ENCODE results near the gene ACOT6. TPM values are rescaled to one million over a fixed set of nuclear protein-coding genes. Genes with fewer than 3 reads are reported as not detected.
"Not testable (repeated sequence)": the region's sequence is repeated elsewhere in the genome, so short reads cannot be mapped to it uniquely, and the experiment has no call there.

The ACOT6 gene
- total RNA-seq, 2 donors from 2014 or later = not detected

DNA sequence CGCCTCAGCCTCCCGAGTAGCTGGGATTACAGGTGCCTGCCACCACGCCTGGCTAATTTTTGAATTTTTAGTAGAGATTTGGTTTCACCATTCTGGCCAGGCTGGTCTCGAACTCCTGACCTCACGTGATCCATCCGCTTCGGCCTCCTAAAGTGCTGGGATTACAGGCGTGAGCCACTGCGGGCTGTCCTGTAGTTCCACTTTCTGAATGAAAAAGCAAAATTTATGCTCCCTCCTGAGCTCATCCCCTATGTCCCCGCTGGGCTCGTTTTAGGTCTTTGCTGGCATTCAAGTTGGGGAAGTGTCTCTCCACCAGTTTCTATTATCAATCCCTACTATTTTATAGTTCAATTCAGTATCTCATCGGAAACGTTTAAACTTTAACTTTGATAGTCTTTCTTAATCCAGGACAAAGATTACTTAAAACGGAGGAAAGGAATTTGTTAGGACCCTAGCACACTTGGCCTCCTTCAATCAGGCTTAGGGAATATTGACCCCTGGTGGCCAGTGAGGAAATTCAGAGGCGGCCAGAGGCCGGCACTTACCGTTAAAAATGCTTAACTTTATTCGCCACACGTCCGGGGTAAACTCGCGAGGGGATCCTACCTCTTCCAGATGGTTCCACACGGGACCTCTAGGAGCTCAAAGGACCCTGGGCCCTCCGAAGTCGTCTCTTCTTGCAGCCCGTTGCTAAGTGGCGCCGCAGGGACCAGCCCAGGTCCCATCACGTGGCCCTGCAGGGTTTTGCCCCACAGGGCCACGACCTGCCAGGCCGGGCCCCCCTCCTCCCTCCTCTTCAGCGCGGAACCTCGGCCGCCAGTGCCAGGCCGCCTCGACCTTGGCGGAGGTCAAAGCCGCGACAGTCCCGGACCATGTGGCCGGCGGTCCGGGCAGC lies 21.0 kb downstream of the ACOT6 start:
- Histone ChIP-seq H3K36me3 (no peaks in the 10 kb centered on the region), H3K27ac (peak overlapping the region; percentile 22 to 40), H3K27me3 (replicated peaks; ENCODE audit: insufficient read depth) (no peaks in the 10 kb centered on the region), H3K4me1 (replicated peaks) (no peaks in the 10 kb centered on the region), H3K4me3 (peak overlapping the region; percentile 36 to 41), H3K9me3 (no peaks in the 10 kb centered on the region)
- WGBS = 15% methylated on average over 41 of the region's 44 CpGs
- intact Hi-C loops (cut with DNase I) = loop anchor here (2.0 to 5.0 kb wide), 2 partner anchors 79 to 125 kb away; partner anchors contain the start of gene PNMA1
- peak; percentile 54 for DNase-seq (ENCODE audit: low spot score)
- no peak for TF ChIP-seq POLR2AphosphoS5 (IDR thresholded peaks at IDR 0.05)
- TF ChIP-seq, protein P1, sequence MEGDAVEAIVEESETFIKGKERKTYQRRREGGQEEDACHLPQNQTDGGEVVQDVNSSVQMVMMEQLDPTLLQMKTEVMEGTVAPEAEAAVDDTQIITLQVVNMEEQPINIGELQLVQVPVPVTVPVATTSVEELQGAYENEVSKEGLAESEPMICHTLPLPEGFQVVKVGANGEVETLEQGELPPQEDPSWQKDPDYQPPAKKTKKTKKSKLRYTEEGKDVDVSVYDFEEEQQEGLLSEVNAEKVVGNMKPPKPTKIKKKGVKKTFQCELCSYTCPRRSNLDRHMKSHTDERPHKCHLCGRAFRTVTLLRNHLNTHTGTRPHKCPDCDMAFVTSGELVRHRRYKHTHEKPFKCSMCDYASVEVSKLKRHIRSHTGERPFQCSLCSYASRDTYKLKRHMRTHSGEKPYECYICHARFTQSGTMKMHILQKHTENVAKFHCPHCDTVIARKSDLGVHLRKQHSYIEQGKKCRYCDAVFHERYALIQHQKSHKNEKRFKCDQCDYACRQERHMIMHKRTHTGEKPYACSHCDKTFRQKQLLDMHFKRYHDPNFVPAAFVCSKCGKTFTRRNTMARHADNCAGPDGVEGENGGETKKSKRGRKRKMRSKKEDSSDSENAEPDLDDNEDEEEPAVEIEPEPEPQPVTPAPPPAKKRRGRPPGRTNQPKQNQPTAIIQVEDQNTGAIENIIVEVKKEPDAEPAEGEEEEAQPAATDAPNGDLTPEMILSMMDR (IDR thresholded peaks at IDR 0.05) = peak; percentile 68 to 87 (median 85)

DNA sequence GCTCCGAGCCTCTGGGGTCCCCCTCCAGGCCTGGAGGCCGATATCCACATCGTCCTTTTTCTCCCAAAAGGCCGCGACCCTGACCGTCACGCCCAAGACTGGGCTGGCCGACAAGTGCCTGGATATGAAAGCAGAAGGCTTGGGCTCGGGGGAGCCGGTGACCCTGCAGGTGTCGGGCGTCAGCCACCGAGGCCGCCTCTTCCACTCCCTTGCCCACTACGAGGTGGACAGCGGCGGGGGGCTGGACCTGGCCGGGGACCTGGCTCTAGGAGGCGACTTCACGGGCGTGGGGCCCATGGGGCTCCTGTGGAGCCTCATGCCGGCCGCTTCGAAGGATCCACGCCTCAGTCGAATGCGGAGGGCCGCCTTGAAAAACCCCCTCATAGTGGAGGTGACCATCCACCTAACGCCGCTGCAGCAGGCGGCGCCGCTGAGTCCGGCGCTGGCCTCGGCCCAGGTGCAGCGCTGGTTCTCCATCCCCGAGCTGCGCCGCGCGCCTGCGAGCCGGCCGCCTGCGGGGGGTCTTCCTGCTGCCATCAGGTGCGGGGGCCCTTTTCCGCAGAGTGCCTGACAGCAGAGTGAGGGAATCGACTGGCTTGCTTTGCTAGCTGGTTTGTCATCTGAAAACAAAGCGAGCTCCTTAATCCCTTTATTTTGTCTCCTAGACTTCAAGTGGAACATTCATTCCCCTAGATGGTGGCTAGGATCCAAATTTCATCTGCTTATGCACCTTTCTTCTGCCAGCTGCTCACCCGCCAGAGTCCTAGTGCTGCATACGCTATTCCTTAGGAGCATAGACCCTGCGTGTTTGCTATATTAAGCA lies 21.9 kb downstream of the ACOT6 start:
- intact Hi-C loops (cut with DNase I) = loop anchor here (5.0 kb wide), 1 partner anchor 78 kb away; the partner anchor contains the start of gene PNMA1

DNA sequence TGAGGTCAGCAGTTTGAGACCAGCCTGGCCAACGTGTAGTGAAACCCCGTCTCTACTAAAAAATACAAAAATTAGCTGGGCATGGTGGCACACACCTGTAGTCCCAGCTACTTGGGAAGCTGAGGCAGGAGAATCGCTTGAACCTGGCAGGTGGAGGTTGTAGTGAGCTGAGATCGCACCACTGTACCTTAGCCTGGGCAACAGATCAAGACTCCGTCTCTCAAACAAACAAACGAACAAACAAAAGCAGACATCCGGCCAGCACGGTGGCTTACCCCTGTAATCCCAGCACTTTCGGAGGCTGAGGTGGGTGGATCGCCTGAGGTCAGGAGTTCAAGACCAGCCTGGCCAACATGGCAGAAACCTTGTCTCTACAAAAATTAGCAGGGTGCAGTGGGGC lies 24.0 kb downstream of the ACOT6 start:
- H3K27me3 ChIP-seq (replicated peaks; ENCODE audit: insufficient read depth); intact Hi-C loops (cut with DNase I); H3K36me3 ChIP-seq; H3K4me1 ChIP-seq (replicated peaks); H3K9me3 ChIP-seq; H3K4me3 ChIP-seq; H3K27ac ChIP-seq; DNase-seq (ENCODE audit: low spot score): not testable (repeated sequence)
- WGBS = 85% methylated on average over 10 of the region's 10 CpGs

More for the DNA sequence above, 21.9 kb downstream of the ACOT6 start:
- DNase-seq (ENCODE audit: low spot score) = peak; percentile 11
- Histone ChIP-seq H3K27me3 (replicated peaks; ENCODE audit: insufficient read depth) (no peaks in the 10 kb centered on the region), H3K9me3 (no peaks in the 10 kb centered on the region), H3K4me1 (replicated peaks) (no peaks in the 10 kb centered on the region), H3K4me3 (peak overlapping the region; percentile 36 to 41), H3K36me3 (no peaks in the 10 kb centered on the region), H3K27ac (peak overlapping the region; percentile 22 to 40)
- 9% methylated on average over 31 of the region's 53 CpGs for WGBS
- TF ChIP-seq POLR2AphosphoS5 (IDR thresholded peaks at IDR 0.05) (no peak), POLR2A (IDR thresholded peaks at IDR 0.05) (no peak)
- TF ChIP-seq, protein P1 (IDR thresholded peaks at IDR 0.05) = peak in 2 of 4 experiments; percentile 52

DNA sequence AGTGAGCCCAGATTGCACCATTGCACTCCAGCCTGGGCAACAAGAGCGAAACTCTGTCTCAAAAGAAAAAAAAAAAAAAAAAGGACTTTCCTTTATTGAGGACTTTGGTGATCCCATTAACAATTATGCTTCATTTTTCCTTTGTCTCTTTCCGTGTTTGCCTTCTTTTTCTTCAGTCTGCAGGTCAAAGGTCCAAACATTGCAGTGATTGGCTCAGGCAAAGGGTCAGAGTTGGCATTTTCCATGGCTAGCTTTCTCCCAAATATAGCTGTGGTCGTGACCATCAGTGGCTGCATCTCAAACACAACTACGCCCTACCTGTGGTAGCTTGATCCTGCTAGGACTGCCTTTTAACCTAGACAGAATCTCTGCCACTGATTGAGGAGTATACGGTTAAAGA lies 25.5 kb downstream of the ACOT6 start:
- no peak for DNase-seq (ENCODE audit: low spot score)
- H3K27ac ChIP-seq = no peak overlapping the region
- no peaks in the 10 kb centered on the region for H3K36me3 ChIP-seq
- TF ChIP-seq, protein P1 (IDR thresholded peaks at IDR 0.05) = no peak
- TF ChIP-seq POLR2AphosphoS5 (IDR thresholded peaks at IDR 0.05) = no peak
- TF ChIP-seq POLR2A (IDR thresholded peaks at IDR 0.05) = no peak
- no peaks in the 10 kb centered on the region for H3K9me3 ChIP-seq
- WGBS = 86% methylated on average over 5 of the region's 5 CpGs
- no peaks in the 10 kb centered on the region for H3K27me3 ChIP-seq (replicated peaks; ENCODE audit: insufficient read depth)
- intact Hi-C loops (cut with DNase I) = no loop called here
- no peak overlapping the region for H3K4me3 ChIP-seq
- H3K4me1 ChIP-seq (replicated peaks) = no peaks in the 10 kb centered on the region

DNA sequence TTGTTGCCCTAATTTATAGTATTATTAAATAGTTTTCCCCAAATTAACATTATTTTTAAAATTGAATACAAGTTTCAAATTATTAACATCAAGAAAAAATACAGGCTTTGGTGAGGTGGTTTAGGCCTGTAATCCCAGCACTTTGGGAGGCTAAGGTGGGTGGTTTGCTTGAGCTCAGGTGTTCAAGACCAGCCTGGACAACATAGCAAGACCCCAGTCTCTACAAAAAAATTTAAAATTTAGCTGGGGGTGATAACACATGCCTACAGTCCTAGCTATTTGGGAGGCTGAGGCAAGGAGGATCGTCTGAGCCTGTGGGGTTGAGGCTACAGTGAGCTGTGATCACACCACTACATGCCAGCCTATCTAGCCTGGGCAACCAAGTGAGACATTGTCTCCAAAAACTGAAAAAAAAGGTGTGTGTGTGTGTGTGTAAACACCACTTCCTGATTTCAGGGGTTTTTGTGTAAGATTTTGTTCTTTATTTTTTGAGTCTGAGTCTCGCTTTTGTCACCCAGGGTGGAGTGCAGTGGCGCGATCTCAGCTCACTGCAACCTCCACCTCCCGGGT lies 28.6 kb downstream of the ACOT6 start:
- intact Hi-C loops (cut with DNase I) = no loop called here
- 89% methylated on average over 5 of the region's 5 CpGs for WGBS

More for the DNA sequence above, 28.6 kb downstream of the ACOT6 start:
- Histone ChIP-seq H3K4me3 (no peak overlapping the region), H3K27me3 (replicated peaks; ENCODE audit: insufficient read depth) (no peaks in the 10 kb centered on the region), H3K27ac (no peak overlapping the region), H3K36me3 (no peaks in the 10 kb centered on the region), H3K4me1 (replicated peaks) (no peaks in the 10 kb centered on the region), H3K9me3 (no peaks in the 10 kb centered on the region)
- TF ChIP-seq, protein P1 (IDR thresholded peaks at IDR 0.05) = no peak
- no peak for TF ChIP-seq POLR2A (IDR thresholded peaks at IDR 0.05)
- no peak for TF ChIP-seq POLR2AphosphoS5 (IDR thresholded peaks at IDR 0.05)
- no peak for DNase-seq (ENCODE audit: low spot score)
